NCI-H2227 (cell line): Measurements from ENCODE around the gene STPG3.

Experiments used
- DNase-seq: peaks from one replicate; lab custom pipeline; 2025; ENCODE audit not compliant: unreplicated experiment; lab: John Stamatoyannopoulos, UW

The STPG3 gene

GRCh38 chr9:137278061-137278701, 27.1 kb downstream of the STPG3 start:
- no peak for DNase-seq

GRCh38 chr9:137278721-137279711, 27.9 kb downstream of the STPG3 start:
- no peak for DNase-seq

DNA sequence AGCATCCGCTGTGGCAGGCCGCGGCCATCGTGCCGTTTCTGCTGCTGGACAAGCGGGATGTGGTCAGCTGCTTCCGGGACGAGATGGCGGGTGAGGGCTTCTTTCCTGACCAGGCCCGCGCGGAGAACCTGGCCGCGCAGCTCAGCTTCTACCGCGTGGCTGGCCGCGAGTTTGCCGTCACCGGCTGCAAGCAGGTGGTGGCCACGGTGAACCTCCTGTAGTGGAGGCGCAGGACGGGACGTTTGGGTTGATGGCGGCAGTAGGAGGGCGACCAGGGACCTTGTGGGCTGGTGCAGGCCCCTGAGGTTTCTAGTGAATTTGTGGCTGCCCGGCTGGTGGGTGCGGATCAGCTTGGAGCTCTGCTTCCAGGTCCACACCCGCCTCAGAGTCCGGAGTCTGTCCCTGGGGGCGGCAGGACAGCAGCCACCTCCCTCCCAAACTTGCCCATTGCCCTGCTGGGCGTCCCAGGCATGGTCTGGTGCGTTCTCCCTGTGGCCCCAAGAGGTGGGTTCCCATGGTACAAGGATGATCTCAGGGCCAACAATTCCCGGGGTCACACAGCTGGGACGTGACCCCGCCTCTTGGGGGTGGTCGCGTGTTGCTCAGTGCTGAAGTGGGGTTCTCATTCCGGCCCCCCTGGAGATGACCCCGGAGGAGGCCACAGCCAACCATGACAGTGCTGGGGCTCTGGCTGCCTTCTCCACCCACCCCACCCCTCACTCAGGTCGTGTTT, 28.8 kb downstream of the STPG3 start:
- no peak for DNase-seq

DNA sequence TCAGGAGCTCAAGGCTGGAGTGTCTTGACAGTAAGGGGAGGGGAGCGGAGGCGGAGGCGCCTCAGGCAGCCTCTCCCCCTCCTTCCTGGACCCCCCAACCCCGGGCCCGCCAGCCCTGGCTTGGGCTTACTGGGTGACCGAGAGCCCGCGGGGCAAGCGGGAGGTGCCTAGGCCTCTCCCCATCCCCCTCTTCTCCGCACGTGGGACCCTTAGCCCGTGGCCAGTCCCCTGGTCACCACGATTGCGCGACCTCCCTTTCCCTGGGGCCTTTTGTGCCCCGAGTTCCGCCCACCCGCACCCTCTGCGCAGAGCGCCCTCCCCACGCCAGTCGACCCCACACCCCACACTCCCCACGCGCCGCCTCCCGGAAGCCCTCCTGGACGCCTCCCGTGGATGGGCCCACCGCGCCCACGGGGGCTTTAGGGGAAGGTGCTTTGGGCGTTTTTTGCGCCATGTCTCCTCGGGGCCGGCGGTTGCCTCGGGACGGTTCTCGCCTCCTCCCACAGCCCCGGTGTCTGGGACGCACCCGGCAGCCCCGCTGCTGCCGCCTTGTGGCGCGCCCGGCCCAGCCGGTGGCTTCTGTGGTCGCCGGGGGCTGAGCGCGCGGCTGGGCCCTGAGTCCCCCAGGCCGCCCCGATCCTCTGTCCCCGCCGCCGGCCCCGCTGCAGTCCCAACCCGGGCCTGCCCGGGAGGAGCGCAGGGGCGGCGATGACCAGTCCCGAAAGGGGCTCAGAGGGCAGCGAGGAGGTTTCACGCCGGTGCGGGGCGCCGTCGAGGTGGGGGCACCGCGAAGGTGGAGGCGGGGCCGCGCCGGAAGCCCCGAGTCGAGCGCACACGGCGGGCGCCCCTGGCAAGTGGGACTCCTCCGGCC, 29.6 kb downstream of the STPG3 start:
- DNase-seq, result no peak

DNA sequence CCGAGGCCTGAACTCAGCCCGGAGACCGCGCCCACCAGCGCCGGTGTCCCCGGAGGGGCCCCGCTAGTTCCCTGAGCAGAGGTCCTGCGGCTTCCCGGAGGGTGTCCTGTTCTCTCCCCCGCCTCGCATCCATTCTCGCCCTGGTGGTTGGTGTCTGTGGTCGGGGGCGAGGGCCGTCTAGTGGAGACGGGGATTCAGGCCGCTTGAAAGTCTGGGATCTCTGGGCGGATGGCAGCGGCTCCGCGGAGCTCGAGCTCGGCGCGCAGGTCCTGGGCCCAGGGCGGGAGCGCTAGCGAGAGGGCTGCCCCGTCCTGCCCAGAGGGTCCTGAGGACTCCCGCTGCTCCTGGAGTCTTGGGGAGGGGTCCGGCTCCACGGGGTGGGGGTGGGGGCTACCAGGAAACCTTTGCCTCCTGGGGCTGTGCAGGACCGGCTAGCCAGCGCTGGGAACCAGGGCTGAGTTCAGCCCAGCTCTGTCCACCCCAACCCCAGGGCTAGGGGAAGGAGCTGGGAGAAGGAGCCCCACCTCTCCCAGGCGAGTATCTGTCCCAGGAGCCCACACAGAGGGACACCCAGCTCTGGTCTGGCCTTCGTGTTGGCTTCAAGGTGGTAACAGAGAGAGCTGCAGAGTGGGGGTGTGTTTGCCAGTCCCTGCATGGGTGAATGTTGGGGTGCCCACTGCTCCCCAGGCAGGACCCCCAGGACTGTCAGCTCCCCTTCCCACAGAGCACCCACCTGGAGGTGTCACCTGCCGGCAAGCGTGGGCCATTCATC, 30.4 kb downstream of the STPG3 start:
- DNase-seq, result no peak

GRCh38 chr9:137286975-137287383, 35.9 kb downstream of the STPG3 start:
- DNase-seq, result no peak

DNA sequence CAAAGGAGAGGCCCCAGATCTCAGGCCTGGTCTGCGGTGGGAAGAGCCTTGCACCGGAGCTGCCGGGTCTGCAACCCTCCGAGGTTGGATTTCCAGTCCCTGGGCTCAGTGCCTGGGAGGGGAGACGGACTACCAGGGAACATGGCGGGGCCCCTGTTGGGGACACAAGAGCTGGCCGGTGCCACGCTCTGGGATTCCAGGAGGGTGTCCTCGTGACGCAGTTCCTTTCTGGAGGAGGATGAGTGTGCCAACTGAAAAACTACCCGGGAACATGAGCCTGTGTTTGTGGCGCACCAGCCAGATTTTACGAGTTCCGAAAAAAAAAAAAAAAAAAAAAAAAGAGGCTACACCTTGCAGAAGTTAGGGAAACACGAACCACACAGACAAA, 42.0 kb downstream of the STPG3 start:
- no peak for DNase-seq

GRCh38 chr9:137293482-137294090, 42.5 kb downstream of the STPG3 start:
- DNase-seq, result no peak

- peak; percentile 39 for DNase-seq
These were observed 43.1 kb downstream of the STPG3 start for GRCh38 chr9:137294091-137294680.

DNA sequence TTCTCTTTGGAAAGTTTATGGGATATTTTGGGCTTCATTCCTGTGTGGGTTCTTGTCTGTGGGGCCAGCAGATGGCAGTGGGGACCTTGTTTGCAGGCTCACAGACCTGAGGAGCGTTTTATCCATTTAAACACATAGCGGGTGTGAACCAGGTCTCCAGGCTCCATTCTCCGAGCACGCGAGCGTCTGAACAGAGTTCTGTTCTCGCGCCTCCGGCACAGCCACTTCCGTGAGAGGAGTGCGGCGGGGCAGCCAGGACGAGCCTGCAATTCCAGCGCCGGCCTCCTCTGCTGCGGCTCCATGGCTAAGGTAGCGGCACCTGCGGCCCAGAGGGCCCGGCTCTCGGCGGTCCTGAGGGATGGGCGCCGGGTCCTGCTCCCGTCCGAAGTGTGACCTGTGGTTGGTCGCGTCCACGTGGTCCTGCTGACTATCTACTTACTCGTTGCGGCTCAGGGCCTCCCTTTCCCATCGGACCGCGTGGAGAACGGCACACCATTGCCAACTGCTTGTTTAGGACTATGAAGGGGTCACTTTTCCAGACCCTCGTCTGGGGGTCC, 43.7 kb downstream of the STPG3 start:
- peak; percentile 55 for DNase-seq

GRCh38 chr9:137295238-137295811, 44.2 kb downstream of the STPG3 start:
- peak; percentile 52 for DNase-seq

DNA sequence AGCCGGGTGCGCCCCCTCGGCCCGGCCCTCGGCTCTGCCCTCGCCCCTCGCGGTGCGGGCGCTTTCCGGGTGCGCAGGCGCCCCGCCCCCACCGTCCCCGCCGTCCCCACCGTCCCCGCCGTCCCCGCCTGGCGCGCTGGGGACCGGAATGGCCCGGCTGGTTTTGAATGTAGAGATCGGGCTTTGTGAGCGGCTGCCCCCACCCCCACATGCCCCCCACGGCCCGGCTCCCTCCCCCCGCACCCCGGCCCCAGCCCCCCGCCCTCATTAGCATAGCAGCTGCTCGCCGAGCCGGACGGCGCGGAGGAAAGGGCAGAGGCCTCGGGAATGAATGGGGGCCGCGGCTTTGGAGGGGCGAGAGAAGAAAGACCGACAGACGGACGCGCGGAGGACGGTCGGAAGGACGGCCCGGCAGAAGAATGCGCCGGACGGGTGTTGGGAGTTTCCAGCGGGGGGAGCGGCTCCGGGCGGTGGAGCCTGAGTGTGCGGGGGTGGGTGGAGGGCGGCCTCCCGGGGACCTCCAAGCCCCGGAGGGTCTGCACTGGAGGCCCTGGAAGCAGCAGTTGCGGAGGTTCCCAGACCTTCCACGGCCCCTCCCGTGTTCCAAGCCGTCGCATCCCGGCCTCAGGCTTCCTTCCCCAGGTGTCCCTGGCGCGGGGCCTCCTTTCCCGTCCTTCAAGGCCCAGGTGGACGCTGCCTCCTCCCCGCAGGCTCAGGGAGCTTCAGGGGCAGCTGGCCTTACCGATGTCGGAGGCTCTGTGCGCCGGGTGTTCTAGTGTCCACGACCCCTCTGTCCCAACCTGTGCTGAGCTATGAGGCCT, 45.0 kb downstream of the STPG3 start:
- DNase-seq, result no peak

- no peak for DNase-seq
These were observed 45.9 kb downstream of the STPG3 start for GRCh38 chr9:137296670-137297664.

- no peak for DNase-seq
These were observed 46.9 kb downstream of the STPG3 start for GRCh38 chr9:137297966-137298365.

DNA sequence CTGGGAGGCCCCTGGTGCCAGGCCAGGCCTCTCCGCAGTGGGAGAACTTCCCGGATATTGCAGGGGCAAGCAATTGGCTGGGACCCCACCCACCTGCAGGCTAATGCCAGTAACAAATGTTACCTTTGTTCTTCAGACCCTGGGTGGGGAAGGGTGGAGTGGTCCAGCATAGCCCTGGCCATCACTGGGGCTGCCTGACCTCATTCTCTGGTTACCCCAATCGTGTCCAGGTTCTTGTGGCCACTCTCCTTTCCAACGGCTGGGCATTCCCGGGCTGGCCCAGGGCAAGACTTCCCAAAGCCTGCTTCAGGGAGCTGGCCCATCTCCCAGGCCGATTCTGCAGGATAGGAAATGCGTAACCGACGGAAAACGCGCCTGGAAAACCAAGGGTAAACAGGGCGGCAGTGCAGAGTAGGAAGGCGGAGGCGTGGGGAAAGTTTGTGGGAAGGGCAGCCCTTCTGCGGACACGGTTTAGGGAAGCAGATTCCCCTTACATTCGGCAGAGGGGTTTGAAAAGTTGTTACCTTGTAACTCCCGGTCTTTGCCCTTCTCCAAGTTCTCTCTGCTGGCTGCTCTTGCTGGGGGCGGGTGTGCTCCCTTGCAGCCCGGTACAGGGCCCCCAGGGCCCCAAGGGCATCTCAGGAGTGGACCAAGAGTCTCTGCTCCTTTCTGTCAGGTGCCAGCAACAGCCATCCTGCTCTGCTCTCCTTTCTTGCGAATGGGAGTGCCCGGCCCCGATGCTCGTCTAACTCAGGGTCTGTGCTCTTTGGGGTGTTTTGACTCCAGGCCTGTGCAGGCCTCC, 47.5 kb downstream of the STPG3 start:
- no peak for DNase-seq

DNA sequence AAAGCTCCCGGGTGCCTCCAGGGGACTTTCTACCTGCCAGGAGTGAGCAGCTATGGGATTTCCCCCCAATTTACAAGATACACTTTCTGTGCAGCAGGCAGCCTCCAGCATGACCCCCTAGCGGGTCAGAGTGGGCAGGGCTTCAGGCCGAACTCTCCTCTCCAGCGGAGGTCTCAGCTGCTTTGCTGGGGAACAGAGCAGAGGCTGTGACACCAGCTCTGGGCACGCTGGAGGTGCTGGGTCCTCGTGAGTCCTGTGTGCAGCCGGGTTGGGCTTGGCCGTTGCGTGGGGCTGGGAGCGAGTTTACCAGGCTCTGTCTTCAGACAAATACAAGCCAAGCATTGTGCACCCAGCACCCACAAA, 48.1 kb downstream of the STPG3 start:
- DNase-seq, result no peak
